A549 (cell line): ENCODE measurements around the gene DCLK1. TPM values are rescaled to one million over a fixed set of nuclear protein-coding genes. Genes with fewer than 3 reads are reported as not detected.
A peak's percentile ranks its signal among the peaks of the same experiment; 100 is the strongest.

ENCODE experiments used
- ATAC-seq, 2 experiments: fragments of 200-7000 bp in 1 of 2; fragments of >200 bp in 1 of 2; cut with Nextera tagmentation in 1 of 2; cut with Tn5 transposase in 1 of 2; 3 replicates each; pipeline versions ENCODE4 v1.8.0 to v1.9.1; 2018 to 2020; ENCODE audit warnings: mild to moderate bottlenecking in 1 of 2, moderate library complexity in 1 of 2
- CTCF ChIA-PET: fragments of 300-600 bp; sonication (Branson Sonifier 250); formaldehyde crosslinking; extraction: SDS; loops from one replicate; lab custom pipeline; 2021; ENCODE audit warnings: antibody characterized with exemption, inconsistent platforms; lab: Yijun Ruan, JAX
- POLR2A ChIA-PET: fragments of 350-600 bp; formaldehyde crosslinking; extraction: SDS; loops from one replicate; lab custom pipeline; 2021; ENCODE audit warnings: antibody characterized with exemption, inconsistent platforms; lab: Yijun Ruan, JAX
- DNase-seq, 2 experiments: peaks; one replicate each; pipeline versions ENCODE4 v3.0.0 to v3.0.0-alpha.2; 2011 to 2016; ENCODE audit warnings: low read depth in 1 of 2, low spot score in 1 of 2
- FAIRE-seq: peaks from 2 replicates; lab custom pipeline; 2011; peaks lifted over from hg19 to GRCh38; lab: Jason Lieb, UNC
- H3K27ac ChIP-seq, 2 experiments: fragments of >200 bp; sonication (Bioruptor Twin); formaldehyde crosslinking; 3 replicates each; pipeline ENCODE4 v1.5.1; 2016 to 2017
- H3K4me1 ChIP-seq: fragments of >200 bp; sonication (Bioruptor Twin); formaldehyde crosslinking; 3 replicates; pipeline ENCODE4 v1.6.1; 2016
- H3K4me2 ChIP-seq: fragments of >200 bp; sonication (Bioruptor Twin); formaldehyde crosslinking; 3 replicates; pipeline ENCODE4 v1.6.1; 2016
- H3K4me3 ChIP-seq: fragments of >200 bp; sonication (Bioruptor Twin); formaldehyde crosslinking; 3 replicates; pipeline ENCODE4 v1.5.1; 2016
- H3K9me3 ChIP-seq: fragments of >200 bp; sonication (Bioruptor Twin); formaldehyde crosslinking; 3 replicates; pipeline ENCODE4 v1.6.1; 2016
- CBX8 ChIP-seq: fragments of 200-600 bp; sonication (generic); IDR thresholded peaks from 2 replicates; pipeline ENCODE4 v1.6.1; 2016
- CEBPB ChIP-seq, 2 experiments: fragments of >200 bp in 1 of 2; sonication (Bioruptor Twin) in 1 of 2; formaldehyde crosslinking in 1 of 2; IDR thresholded peaks; 2 replicates each; pipeline ENCODE4 v1.6.1; 2012 to 2016
- CHD2 ChIP-seq: fragments of 150-350 bp; IDR thresholded peaks from 2 replicates; pipeline ENCODE4 v1.6.1; 2014; ENCODE audit warnings: low read length; ENCODE audit not compliant: partially characterized antibody
- EHMT2 ChIP-seq: fragments of 200-600 bp; sonication (generic); IDR thresholded peaks from 2 replicates; pipeline ENCODE4 v1.6.1; 2016; ENCODE audit warnings: antibody characterized with exemption, low read depth, mild to moderate bottlenecking, moderate library complexity
- EP300 ChIP-seq, 2 experiments: fragments of >200 bp; sonication (Bioruptor Twin); formaldehyde crosslinking; IDR thresholded peaks; 2 replicates in 1 of 2; 3 replicates in 1 of 2; pipeline ENCODE4 v1.6.1; 2016 to 2017
- GATA3 ChIP-seq: IDR thresholded peaks from 2 replicates; pipeline ENCODE4 v1.6.1; 2012; ENCODE audit warnings: borderline replicate concordance
- HDAC2 ChIP-seq: fragments of 200-600 bp; sonication (generic); IDR thresholded peaks from 2 replicates; pipeline ENCODE4 v1.6.1; 2016
- HEYL ChIP-seq: fragments of 250-450 bp; sonication (Bioruptor Pico); IDR thresholded peaks from 2 replicates; pipeline ENCODE4 v1.8.0; 2021; ENCODE audit warnings: mild to moderate bottlenecking, moderate library complexity
- HOXB13 ChIP-seq: fragments of 250-450 bp; sonication (Bioruptor Pico); IDR thresholded peaks from 2 replicates; pipeline ENCODE4 v1.5.0; 2020; ENCODE audit warnings: low read depth, mild to moderate bottlenecking, moderate library complexity
- HOXB5 ChIP-seq: fragments of 250-450 bp; sonication (Bioruptor Pico); IDR thresholded peaks from 2 replicates; pipeline ENCODE4 v1.5.0; 2020; ENCODE audit warnings: mild to moderate bottlenecking, moderate library complexity
- JUN ChIP-seq, 2 experiments: fragments of >200 bp; sonication (Bioruptor Twin); formaldehyde crosslinking; IDR thresholded peaks; 2 replicates in 1 of 2; 3 replicates in 1 of 2; pipeline ENCODE4 v1.6.1; 2016 to 2017
- KDM5A ChIP-seq: fragments of 200-600 bp; sonication (generic); IDR thresholded peaks from 2 replicates; pipeline ENCODE4 v1.6.1; 2016; ENCODE audit warnings: antibody characterized with exemption, mild to moderate bottlenecking
- MAX ChIP-seq: IDR thresholded peaks from 2 replicates; pipeline ENCODE4 v1.6.1; 2012
- MAZ ChIP-seq: fragments of 150-350 bp; IDR thresholded peaks from 2 replicates; pipeline ENCODE4 v1.6.1; 2014; ENCODE audit warnings: antibody characterized with exemption, low read depth, low read length, borderline replicate concordance
- MYC ChIP-seq: IDR thresholded peaks from 2 replicates; pipeline ENCODE4 v1.6.1; 2012; ENCODE audit warnings: mild to moderate bottlenecking, inconsistent platforms, low read length, improper control_type of control experiment, borderline replicate concordance
- NPAS2 ChIP-seq: fragments of 250-450 bp; sonication (Bioruptor Pico); IDR thresholded peaks from 2 replicates; pipeline ENCODE4 v1.8.0; 2022; ENCODE audit warnings: mild to moderate bottlenecking, moderate library complexity, borderline replicate concordance
- NR3C1 ChIP-seq: fragments of >200 bp; sonication (Bioruptor Twin); formaldehyde crosslinking; IDR thresholded peaks from 3 replicates; pipeline ENCODE4 v1.6.1; 2017
- PHF8 ChIP-seq: fragments of 200-600 bp; sonication (generic); IDR thresholded peaks from 2 replicates; pipeline ENCODE4 v1.6.1; 2016; ENCODE audit warnings: low read depth, mild to moderate bottlenecking, antibody characterized with exemption, moderate library complexity, borderline replicate concordance
- POLR2A ChIP-seq: IDR thresholded peaks from 2 replicates; pipeline ENCODE4 v1.6.1; 2012; ENCODE audit warnings: mild to moderate bottlenecking, low read length
- RNF2 ChIP-seq: fragments of 200-600 bp; sonication (generic); IDR thresholded peaks from 2 replicates; pipeline ENCODE4 v1.6.1; 2016; ENCODE audit warnings: low read depth, mild to moderate bottlenecking, antibody characterized with exemption, moderate library complexity, borderline replicate concordance
- TFCP2L1 ChIP-seq: fragments of 250-450 bp; sonication (Bioruptor Pico); IDR thresholded peaks from 2 replicates; pipeline ENCODE4 v1.5.0; 2021; ENCODE audit warnings: mild to moderate bottlenecking
- ZSCAN20 ChIP-seq: fragments of 250-450 bp; sonication (Bioruptor Pico); IDR thresholded peaks from 2 replicates; pipeline ENCODE4 v1.8.0; 2022; ENCODE audit warnings: mild to moderate bottlenecking, moderate library complexity
- WGBS: methylation state at CpG from one replicate; pipeline ENCODE4 v1.1.6; 2017; ENCODE audit errors: missing lambda C conversion rate; 5-methylcytosine and 5-hydroxymethylcytosine counted together
- polyA plus RNA-seq, 4 experiments: library from polyadenylated mRNA; depleted of rRNA in 3 of 4; stranded (reverse); fragments of >200 nt; fragmentation: RNase III in 1 of 4; extraction: RNeasy Plus Mini Kit Qiagen cat#74134 plus additional on column Dnase treatment in 1 of 4; gene quantifications; 2 replicates in 3 of 4; 3 replicates in 1 of 4; pipeline ENCODE4 v1.2.3, GENCODE V29; 2011 to 2017
- TF ChIP-seq, protein P1 (sequence below): fragments of 450-650 bp; IDR thresholded peaks from 2 replicates; pipeline ENCODE4 v1.6.1; 2014; ENCODE audit warnings: antibody characterized with exemption
- TF ChIP-seq, protein P2 (sequence below): fragments of 250-450 bp; sonication (Bioruptor Pico); IDR thresholded peaks from 2 replicates; pipeline ENCODE4 v1.5.0; 2021; ENCODE audit warnings: mild to moderate bottlenecking, moderate library complexity, borderline replicate concordance
- TF ChIP-seq, protein P3 (sequence below): IDR thresholded peaks from 2 replicates; pipeline ENCODE4 v1.6.1; 2012

Gene DCLK1
- polyA plus RNA-seq, 2 of the 4 experiments (the other 2 are of a cell fraction), result 0.13 to 0.21 TPM

DNA sequence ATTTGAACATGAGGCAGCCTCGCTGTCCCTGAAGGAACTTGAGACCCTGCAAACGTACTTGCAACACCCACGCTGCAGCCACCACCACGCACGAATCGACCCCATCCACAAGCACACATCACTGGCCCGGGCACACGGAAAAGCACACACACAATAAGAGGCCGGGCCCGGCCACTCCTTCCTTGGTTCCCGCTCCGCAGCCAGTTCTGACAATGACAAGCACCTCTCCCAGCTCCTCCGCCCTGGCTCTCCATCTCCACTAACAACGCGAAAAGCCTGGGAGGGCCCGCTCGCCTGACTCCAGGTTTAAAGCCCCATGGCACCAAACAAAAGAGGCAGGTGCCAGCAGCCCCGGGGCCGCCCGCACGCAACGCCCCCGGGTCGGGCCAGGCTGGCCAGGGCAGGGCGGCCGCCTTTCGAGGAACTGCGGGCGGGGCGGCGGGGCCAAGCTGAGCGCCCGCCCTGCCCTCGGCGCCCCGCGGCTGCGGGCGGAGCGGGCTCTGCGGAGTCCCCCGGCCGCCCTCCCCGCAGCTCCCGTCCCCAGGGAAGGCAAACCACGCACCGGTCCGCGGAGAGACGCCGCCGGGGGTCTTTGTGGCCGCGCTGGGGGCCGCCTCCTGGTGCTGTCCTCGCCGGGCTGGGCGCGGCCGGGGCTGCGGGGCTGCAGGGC lies 495 bp downstream of the DCLK1 start:
- peak overlapping the region; percentile 89 for H3K4me2 ChIP-seq
- DNase-seq (no peak), ATAC-seq (peak; percentile 20 to 52; a peak in 4 of 6 replicates)
- no peak for TF ChIP-seq EHMT2
- no peak for TF ChIP-seq HOXB5
- no peak for TF ChIP-seq ZSCAN20
- TF ChIP-seq TFCP2L1 (CRISPR knock-in tag), result no peak
- no peak for TF ChIP-seq RNF2
- TF ChIP-seq EP300 (IDR thresholded peaks at IDR 0.05), result no peak
- TF ChIP-seq, all 56 proteins: peak for 0
- CTCF ChIA-PET, result no interaction called here
- 0% methylated on average over 2 of the region's 61 CpGs for WGBS
- Histone ChIP-seq H3K4me1 (no peaks in the 10 kb centered on the region), H3K9me3 (no peaks in the 10 kb centered on the region), H3K27ac (peak overlapping the region in 1 of 2 experiments; percentile 40; a peak in 1 of 6 replicates), H3K4me3 (peak overlapping the region; percentile 42)
- FAIRE-seq, result no peak
- POLR2A ChIA-PET, result no interaction called here

DNA sequence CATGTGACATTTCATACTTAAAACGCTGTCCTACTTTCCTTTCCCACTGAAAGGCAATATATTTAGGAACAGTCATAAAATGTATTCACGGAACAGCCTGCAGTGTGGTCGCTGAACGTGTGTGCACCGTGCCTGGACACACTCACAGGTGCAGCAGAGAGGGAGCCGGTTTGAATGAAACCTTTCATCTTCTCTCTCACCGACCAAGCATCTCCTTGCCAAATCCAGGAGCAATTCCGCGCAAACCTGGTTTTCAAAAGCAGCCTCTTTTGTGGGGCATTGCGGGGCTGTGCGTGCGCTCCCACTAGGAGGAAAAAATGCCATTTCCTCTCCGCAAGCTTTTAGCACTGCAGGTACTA lies 1.0 kb downstream of the DCLK1 start:
- no peak for TF ChIP-seq MAX
- TF ChIP-seq, protein P1, sequence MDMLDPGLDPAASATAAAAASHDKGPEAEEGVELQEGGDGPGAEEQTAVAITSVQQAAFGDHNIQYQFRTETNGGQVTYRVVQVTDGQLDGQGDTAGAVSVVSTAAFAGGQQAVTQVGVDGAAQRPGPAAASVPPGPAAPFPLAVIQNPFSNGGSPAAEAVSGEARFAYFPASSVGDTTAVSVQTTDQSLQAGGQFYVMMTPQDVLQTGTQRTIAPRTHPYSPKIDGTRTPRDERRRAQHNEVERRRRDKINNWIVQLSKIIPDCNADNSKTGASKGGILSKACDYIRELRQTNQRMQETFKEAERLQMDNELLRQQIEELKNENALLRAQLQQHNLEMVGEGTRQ, result no peak
- no peak for TF ChIP-seq EHMT2
- TF ChIP-seq MAZ, result no peak
- TF ChIP-seq, protein P2, sequence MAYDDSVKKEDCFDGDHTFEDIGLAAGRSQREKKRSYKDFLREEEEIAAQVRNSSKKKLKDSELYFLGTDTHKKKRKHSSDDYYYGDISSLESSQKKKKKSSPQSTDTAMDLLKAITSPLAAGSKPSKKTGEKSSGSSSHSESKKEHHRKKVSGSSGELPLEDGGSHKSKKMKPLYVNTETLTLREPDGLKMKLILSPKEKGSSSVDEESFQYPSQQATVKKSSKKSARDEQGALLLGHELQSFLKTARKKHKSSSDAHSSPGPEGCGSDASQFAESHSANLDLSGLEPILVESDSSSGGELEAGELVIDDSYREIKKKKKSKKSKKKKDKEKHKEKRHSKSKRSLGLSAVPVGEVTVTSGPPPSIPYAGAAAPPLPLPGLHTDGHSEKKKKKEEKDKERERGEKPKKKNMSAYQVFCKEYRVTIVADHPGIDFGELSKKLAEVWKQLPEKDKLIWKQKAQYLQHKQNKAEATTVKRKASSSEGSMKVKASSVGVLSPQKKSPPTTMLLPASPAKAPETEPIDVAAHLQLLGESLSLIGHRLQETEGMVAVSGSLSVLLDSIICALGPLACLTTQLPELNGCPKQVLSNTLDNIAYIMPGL (CRISPR knock-in tag), result no peak
- no peak for TF ChIP-seq ZSCAN20
- no peak for TF ChIP-seq HDAC2
- TF ChIP-seq JUN (IDR thresholded peaks at IDR 0.05), result no peak
- TF ChIP-seq POLR2A, result no peak
- TF ChIP-seq CBX8, result no peak
- TF ChIP-seq, all 56 proteins: peak for 0
- whole genome bisulfite sequencing, result 19% methylated on average over 13 of the region's 13 CpGs
- DNase-seq (no peak), ATAC-seq (no peak), FAIRE-seq (no peak)
- H3K4me1 ChIP-seq, result no peaks in the 10 kb centered on the region
- ChIA-PET POLR2A (no interaction called here), CTCF (no interaction called here)
- no peak overlapping the region; the same call in 1 of the 3 replicates for H3K4me3 ChIP-seq
- H3K4me2 ChIP-seq, result no peak overlapping the region; the same call in 2 of the 3 replicates
- H3K27ac ChIP-seq, result no peak overlapping the region
- H3K9me3 ChIP-seq, result no peaks in the 10 kb centered on the region

DNA sequence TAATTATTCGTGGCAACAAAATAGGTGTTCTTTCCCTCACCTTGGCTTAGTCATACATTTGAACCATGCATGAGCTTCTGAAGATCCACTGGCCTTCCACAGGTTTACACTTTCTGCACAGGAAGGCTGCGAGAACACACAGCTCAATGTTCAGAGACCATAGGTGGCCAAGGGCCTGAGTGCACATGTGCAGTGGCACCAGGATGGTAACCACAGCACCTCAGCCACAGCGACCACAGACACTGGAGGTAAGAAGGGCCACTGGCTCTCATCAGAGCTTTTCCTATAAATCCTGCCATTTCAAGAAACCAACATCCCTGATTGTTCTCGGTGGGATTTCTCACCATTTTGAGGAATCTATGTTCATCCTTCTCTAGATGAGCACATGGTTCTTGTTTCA lies 1.6 kb downstream of the DCLK1 start:
- Histone ChIP-seq H3K9me3 (no peaks in the 10 kb centered on the region), H3K4me3 (no peak overlapping the region), H3K4me2 (no peak overlapping the region), H3K4me1 (no peaks in the 10 kb centered on the region), H3K27ac (no peak overlapping the region)
- 17% methylated on average over 3 of the region's 4 CpGs for WGBS
- FAIRE-seq (no peak), ATAC-seq (no peak), DNase-seq (no peak)
- TF ChIP-seq HOXB5 (no peak), HOXB13 (no peak), ZSCAN20 (no peak), KDM5A (no peak), MYC (no peak), GATA3 (no peak), PHF8 (no peak), NPAS2 (CRISPR knock-in tag) (no peak), CEBPB (IDR thresholded peaks at IDR 0.05) (no peak), NR3C1 (no peak), HEYL (no peak), CHD2 (no peak)
- TF ChIP-seq, protein P3, sequence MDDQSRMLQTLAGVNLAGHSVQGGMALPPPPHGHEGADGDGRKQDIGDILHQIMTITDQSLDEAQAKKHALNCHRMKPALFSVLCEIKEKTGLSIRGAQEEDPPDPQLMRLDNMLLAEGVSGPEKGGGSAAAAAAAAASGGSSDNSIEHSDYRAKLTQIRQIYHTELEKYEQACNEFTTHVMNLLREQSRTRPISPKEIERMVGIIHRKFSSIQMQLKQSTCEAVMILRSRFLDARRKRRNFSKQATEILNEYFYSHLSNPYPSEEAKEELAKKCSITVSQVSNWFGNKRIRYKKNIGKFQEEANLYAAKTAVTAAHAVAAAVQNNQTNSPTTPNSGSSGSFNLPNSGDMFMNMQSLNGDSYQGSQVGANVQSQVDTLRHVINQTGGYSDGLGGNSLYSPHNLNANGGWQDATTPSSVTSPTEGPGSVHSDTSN, result no peak
- ChIA-PET CTCF (no interaction called here), POLR2A (no interaction called here)
